ENCODE measurements around the gene EEA1.

The EEA1 gene

DNA sequence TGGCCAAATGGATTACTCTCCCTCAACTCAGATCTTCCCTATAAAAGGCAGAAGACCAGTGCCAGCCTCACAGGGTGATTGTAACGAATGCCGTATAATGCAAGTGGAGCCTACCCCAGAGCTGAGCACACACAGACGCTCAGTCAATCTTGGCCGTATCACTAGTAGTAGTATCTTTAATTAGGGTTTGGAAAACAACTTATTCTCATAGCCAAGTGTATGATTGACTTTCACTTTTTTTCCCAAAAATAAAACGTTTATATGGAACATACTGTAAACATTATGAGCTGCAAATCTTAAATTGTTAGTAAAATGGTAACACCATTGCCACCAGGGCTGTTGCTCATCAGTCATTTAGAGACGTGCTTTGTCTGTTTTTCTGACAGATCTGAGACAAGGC is 195.9 kb downstream of the EEA1 start:
- Histone ChIP-seq H3K27ac (no peak overlapping the region), H3K4me3 (no peak overlapping the region)

- Histone ChIP-seq H3K4me3 (no peak overlapping the region), H3K27ac (no peak overlapping the region)
These were observed 196.4 kb downstream of the EEA1 start for GRCh38 chr12:92732716-92733115.

DNA sequence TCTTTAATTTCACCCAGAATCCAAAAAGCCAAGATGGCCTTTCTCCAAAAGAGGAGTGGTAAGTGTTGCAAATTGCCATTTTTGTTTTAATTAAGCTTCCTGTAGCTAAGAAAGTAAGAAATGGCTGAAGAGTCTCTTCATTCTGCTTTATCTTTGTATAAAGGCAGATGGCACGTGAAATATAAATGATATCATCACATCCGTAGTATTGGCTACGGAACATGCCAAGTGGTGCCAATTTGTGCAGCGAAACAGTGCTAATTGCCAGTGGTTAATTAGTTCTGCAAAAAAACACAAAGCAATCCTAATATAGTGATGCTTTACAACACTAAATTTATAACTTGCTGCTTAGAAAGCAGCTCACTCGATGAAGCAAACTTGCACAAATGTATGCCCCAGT is 196.9 kb downstream of the EEA1 start:
- Histone ChIP-seq H3K4me3 (no peak overlapping the region), H3K27ac (no peak overlapping the region)

- no peak overlapping the region for H3K4me3 ChIP-seq
- H3K27ac ChIP-seq = no peak overlapping the region
These were observed 198.3 kb downstream of the EEA1 start for GRCh38 chr12:92730758-92731157.

DNA sequence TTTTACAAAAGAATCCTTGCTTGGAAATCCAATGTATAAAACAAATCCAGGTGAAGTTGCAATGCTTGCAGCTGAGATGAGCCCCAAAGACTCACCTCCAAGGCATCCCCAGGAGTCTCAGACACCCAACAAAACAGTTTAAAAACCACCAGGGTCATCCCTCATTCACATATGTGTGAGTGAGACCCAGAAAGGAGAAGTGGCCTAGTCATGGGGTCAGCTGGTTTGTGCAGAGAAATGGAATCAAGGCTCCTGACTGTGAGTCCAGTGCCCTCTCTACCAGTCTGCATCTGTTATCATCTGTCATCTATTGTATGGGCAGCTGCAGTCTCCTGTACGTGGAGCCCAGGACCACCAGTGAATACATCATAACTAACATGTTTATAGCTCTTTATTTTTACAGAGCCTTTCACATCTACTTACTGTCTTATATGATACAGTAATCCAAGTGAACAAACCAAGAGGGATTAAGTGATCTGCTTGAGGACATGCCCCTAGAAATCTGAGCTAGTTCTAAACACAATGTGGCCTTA is 199.3 kb downstream of the EEA1 start:
- Histone ChIP-seq H3K4me3 (no peak overlapping the region), H3K27ac (no peak overlapping the region)

- H3K4me3 ChIP-seq = no peak overlapping the region
These were observed 202.2 kb downstream of the EEA1 start for GRCh38 chr12:92726850-92727249.

DNA sequence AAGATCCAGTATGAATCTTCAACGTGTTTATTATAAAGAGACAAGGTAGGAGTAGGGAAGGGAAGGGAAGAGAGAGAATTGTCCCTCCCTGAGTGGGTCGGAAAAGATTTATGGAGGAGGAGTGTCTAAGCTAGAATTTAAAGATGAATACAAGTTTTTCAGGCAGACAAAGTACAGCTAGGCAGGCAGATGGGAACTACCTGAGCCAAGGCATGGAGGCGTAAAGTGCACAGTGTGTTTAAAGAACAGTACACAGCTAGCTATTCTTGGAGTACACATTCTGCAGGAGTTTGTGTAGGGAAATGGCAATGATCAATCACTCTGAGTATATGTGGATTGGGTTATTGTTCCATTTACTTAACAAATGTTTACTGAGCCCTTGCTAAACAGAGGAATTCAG is 206.2 kb downstream of the EEA1 start:
- Histone ChIP-seq H3K27ac (no peak overlapping the region), H3K4me3 (no peak overlapping the region)

More at GRCh38 chr12:92726850-92727249, 202.2 kb downstream of the EEA1 start:
- no peak overlapping the region for H3K27ac ChIP-seq

- H3K4me3 ChIP-seq = no peak overlapping the region
These were observed 207.4 kb downstream of the EEA1 start for GRCh38 chr12:92721656-92722055.

DNA sequence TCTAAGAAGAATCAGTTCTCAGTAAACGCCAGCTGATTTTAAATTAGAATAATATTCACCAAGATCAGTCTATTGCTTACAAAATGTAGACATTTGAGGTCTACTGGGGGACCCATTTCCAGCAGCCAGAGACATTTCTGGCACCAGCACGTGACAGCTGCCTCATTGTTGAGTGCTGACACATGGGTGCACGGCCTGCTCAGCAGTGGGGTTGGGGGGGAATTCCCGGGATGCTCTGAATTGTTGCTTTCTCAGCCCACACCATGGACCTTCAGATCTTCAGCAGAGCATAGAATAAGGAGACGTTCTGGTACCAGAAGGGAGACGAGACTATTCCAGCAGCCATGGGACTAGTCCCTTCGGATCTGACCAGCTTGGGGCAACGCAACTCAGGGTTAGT is 208.0 kb downstream of the EEA1 start:
- no peak overlapping the region for H3K4me3 ChIP-seq
- no peak overlapping the region for H3K27ac ChIP-seq

More at GRCh38 chr12:92721656-92722055, 207.4 kb downstream of the EEA1 start:
- no peak overlapping the region for H3K27ac ChIP-seq

Measured in skin epidermis (tissue), 12 donors.